Adrenal gland (tissue), 12 donors: ENCODE results near the gene PARD6G. TPM values are rescaled to one million over a fixed set of nuclear protein-coding genes. Genes with fewer than 3 reads are reported as not detected.
"Not testable (repeated sequence)": the region's sequence is repeated elsewhere in the genome, so short reads cannot be mapped to it uniquely, and the experiment has no call there.

ENCODE experiments used
- DNase-seq, 7 donors: peaks; one replicate each; pipeline ENCODE4 v3.0.0-alpha.2; 2019 to 2020
- H3K27ac ChIP-seq, 5 donors: fragments of 200-600 bp; sonication (generic) in 4 of 5; 1 replicate in 3 of 5; 2 replicates in 2 of 5; pipeline versions ENCODE4 v1.5.1 to v1.8.0; 2016 to 2020; ENCODE audit warnings: mild to moderate bottlenecking in 1 of 5
- H3K27me3 ChIP-seq: fragments of 200-600 bp; 2 replicates; pipeline ENCODE4 v1.8.0; 2021
- H3K36me3 ChIP-seq, 2 donors: fragments of 200-600 bp; replicated peaks in 1 of 2; 1 replicate in 1 of 2; 2 replicates in 1 of 2; pipeline versions ENCODE4 v1.5.1 to v1.8.0; 2018 to 2022
- H3K4me1 ChIP-seq, 2 donors: fragments of 200-600 bp; replicated peaks in 1 of 2; 1 replicate in 1 of 2; 2 replicates in 1 of 2; pipeline versions ENCODE4 v1.5.1 to v1.8.0; 2018 to 2021
- H3K4me3 ChIP-seq, 4 donors: fragments of 200-600 bp; sonication (generic) in 3 of 4; one replicate each; pipeline ENCODE4 v1.5.1; 2016 to 2018
- H3K9me3 ChIP-seq, 3 donors: fragments of 200-600 bp; sonication (generic) in 1 of 3; replicated peaks in 1 of 3; 1 replicate in 2 of 3; 2 replicates in 1 of 3; pipeline versions ENCODE4 v1.5.1 to v1.8.0; 2016 to 2021
- CTCF ChIP-seq, 6 experiments: fragments of 450-650 bp in 4 of 6; fragments of 200-600 bp in 2 of 6; sonication (generic) in 1 of 6; IDR thresholded peaks; 1 replicate in 5 of 6; 2 replicates in 1 of 6; pipeline versions ENCODE4 v1.5.1 to v1.8.0; 2016 to 2021; ENCODE audit warnings: antibody characterized with exemption in 6 of 6, mild to moderate bottlenecking in 2 of 6, moderate library complexity in 1 of 6
- POLR2A ChIP-seq, 2 donors: fragments of 450-650 bp; IDR thresholded peaks; one replicate each; pipeline ENCODE4 v1.6.1; 2017; ENCODE audit warnings: antibody characterized with exemption in 2 of 2, mild to moderate bottlenecking in 2 of 2, moderate library complexity in 1 of 2
- WGBS, 4 donors: extraction: QIAGEN DNeasy Blood & Tissue Kit in 2 of 4; methylation state at CpG; one replicate each; pipeline versions ENCODE4 v1.1.5 to v1.1.7; 2013 to 2017; 5-methylcytosine and 5-hydroxymethylcytosine counted together
- intact Hi-C, 2 donors: fragments of 100-400 bp; cut with DNase I; formaldehyde crosslinking; loops; one replicate each; pipeline versions ENCODE4 v1.14.1 to v1.15.0; 2022 to 2023
- polyA plus RNA-seq, 3 donors: library from polyadenylated mRNA; stranded (reverse); fragments of 200-250 nt in 2 of 3; fragments of 350-450 nt in 1 of 3; fragmentation: Illumina TruSeq in 1 of 3; extraction: RNeasy Lipid Tissue Mini Kit (QIAGEN cat#74804) in 1 of 3; gene quantifications; one replicate each; pipeline ENCODE4 v1.2.3, GENCODE V29; 2013 to 2014
- total RNA-seq, 9 donors: library from RNA; depleted of rRNA in 4 of 9; stranded (reverse); fragments of >200 nt in 4 of 9; fragments of 120-200 nt in 1 of 9; fragmentation: NEBNext Ultra II Directional in 1 of 9; extraction: Animal tissue kit (Norgen Biotek cat#: 25700) in 1 of 9; gene quantifications; one replicate each; pipeline versions ENCODE4 v1.1.0 to v1.2.4, GENCODE V29; 2013 to 2023
- donor health status: healthy with polysubstance abuse.
- donor health status: Bipolar disorder and iron deficiency.
- donor health status: DM: yes; HTN: yes; CAD: no.
- donor health status: DM: no; HTN: no; CAD: no.
- donor health status: DM: no; HTN: no; CAD: no.
- donor health status: DM: yes; HTN: yes; CAD: no.

Gene PARD6G
- total and polyA plus RNA-seq, 12 donors: 0.95 to 4.3 (median 2.3) TPM

GRCh38 chr18:80243204-80243603 lies 4.1 kb downstream of the PARD6G start:
- Histone ChIP-seq H3K4me1 (peaks cover 3 to 4% of the 10 kb centered on the region in 2 donors), H3K4me3 (no peak overlapping the region), H3K36me3 (no peaks in the 10 kb centered on the region), H3K27ac (no peak overlapping the region), H3K27me3 (no peaks in the 10 kb centered on the region), H3K9me3 (no peaks in the 10 kb centered on the region)
- no peak for DNase-seq
- intact Hi-C loops: no loop called here
- no peak for TF ChIP-seq CTCF (IDR thresholded peaks at IDR 0.05)
- 79 to 87% (median 84%) methylated on average over 5 of the region's 5 CpGs for WGBS, 4 donors

GRCh38 chr18:80241919-80242777 lies 5.2 kb downstream of the PARD6G start:
- Histone ChIP-seq H3K27ac (no peak overlapping the region), H3K27me3 (no peaks in the 10 kb centered on the region), H3K36me3 (no peaks in the 10 kb centered on the region), H3K4me1 (peaks cover 3 to 4% of the 10 kb centered on the region in 2 donors), H3K4me3 (no peak overlapping the region), H3K9me3 (no peaks in the 10 kb centered on the region)
- intact Hi-C loops: no loop called here
- no peak for DNase-seq
- 80 to 87% (median 84%) methylated on average over 4 to 7 of the region's 7 CpGs for WGBS, 4 donors
- TF ChIP-seq CTCF (IDR thresholded peaks at IDR 0.05) (no peak), POLR2A (IDR thresholded peaks at IDR 0.05) (no peak)

GRCh38 chr18:80239830-80240229 lies 7.5 kb downstream of the PARD6G start:
- H3K27me3 ChIP-seq: no peaks in the 10 kb centered on the region
- H3K9me3 ChIP-seq: no peaks in the 10 kb centered on the region
- WGBS, 4 donors: 73 to 84% (median 77%) methylated on average over 5 of the region's 5 CpGs
- H3K4me3 ChIP-seq: no peak overlapping the region
- intact Hi-C loops: no loop called here
- H3K27ac ChIP-seq: no peak overlapping the region
- TF ChIP-seq POLR2A (IDR thresholded peaks at IDR 0.05): no peak
- TF ChIP-seq CTCF (IDR thresholded peaks at IDR 0.05): no peak
- H3K4me1 ChIP-seq: no peaks in the 10 kb centered on the region
- DNase-seq: no peak
- no peaks in the 10 kb centered on the region for H3K36me3 ChIP-seq

- Histone ChIP-seq H3K27me3 (no peaks in the 10 kb centered on the region), H3K27ac (no peak overlapping the region), H3K9me3 (no peaks in the 10 kb centered on the region), H3K4me1 (no peaks in the 10 kb centered on the region), H3K4me3 (no peak overlapping the region), H3K36me3 (no peaks in the 10 kb centered on the region)
- DNase-seq: no peak
- TF ChIP-seq CTCF (IDR thresholded peaks at IDR 0.05) (no peak), POLR2A (IDR thresholded peaks at IDR 0.05) (no peak)
- intact Hi-C loops: no loop called here
- 83 to 93% (median 91%) methylated on average over 12 of the region's 12 CpGs for WGBS, 4 donors
Observed at GRCh38 chr18:80238651-80239260, 8.6 kb downstream of the PARD6G start.

- DNase-seq, H3K4me3 ChIP-seq, H3K36me3 ChIP-seq, H3K4me1 ChIP-seq, H3K27me3 ChIP-seq, intact Hi-C loops, H3K9me3 ChIP-seq, H3K27ac ChIP-seq: not testable (repeated sequence)
Observed at GRCh38 chr18:80237519-80237918, 9.8 kb downstream of the PARD6G start.
